ENCODE measurements around the gene APOBEC3F. TPM values are rescaled to one million over a fixed set of nuclear protein-coding genes. Genes with fewer than 3 reads are reported as not detected.

The APOBEC3F gene
- total and polyA plus RNA-seq, 2 donors (not counting 1 experiment from before 2014, with no cell fraction given), result 23.3 to 76.8 TPM

DNA sequence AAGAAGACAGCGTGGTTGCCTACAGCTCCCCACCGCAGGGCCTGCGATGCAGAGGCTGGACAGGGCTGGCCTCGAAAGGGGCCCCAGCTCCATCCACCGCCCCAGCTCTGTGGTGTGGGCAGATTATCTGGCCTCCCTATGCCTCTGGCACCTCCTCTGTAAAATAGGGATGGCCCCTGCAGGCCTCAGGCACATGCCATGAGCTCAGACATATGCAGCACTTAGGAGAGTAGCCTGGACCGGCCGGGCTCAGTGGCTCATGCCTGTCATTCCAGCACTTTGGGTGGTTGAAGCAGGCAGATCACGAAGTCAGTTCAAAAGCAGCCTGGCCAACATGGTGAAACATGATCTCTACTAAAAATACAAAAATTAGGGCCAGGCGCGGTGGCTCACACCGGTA, 12.4 kb upstream of the APOBEC3F start:
- Histone ChIP-seq H3K27ac (ENCODE audit: low read length in 2 of 2) (no peak overlapping the region), H3K27me3 (replicated peaks in 1 of 4; ENCODE audit: control extremely low read depth in 1 of 4, control insufficient read depth in 3 of 4, insufficient read depth in 4 of 4, low read length in 3 of 4) (no peaks in the 10 kb centered on the region), H3K9me3 (ENCODE audit: control extremely low read depth in 1 of 3, control insufficient read depth in 2 of 3, insufficient read depth in 1 of 3, low read length in 2 of 3) (no peaks in the 10 kb centered on the region), H3K36me3 (replicated peaks in 1 of 2; ENCODE audit: control extremely low read depth in 1 of 2, control insufficient read depth in 1 of 2, extremely low read depth in 1 of 2, insufficient read depth in 2 of 2, low read length in 1 of 2) (peaks cover 0 to 26% of the 10 kb centered on the region in 2 experiments), H2AFZ (ENCODE audit: insufficient read depth, low read depth, low read length, poor library complexity, severe bottlenecking) (no peak overlapping the region), H3K79me2 (ENCODE audit: control insufficient read depth, insufficient read depth, low read length) (peaks cover 22% of the 10 kb centered on the region), H3K4me3 (ENCODE audit: control extremely low read depth in 1 of 5, extremely low read depth in 1 of 5, insufficient read depth in 1 of 5, low read depth in 2 of 5, low read length in 4 of 5) (no peak overlapping the region), H4K20me1 (ENCODE audit: control insufficient read depth, insufficient read depth, low read length, poor library complexity, severe bottlenecking) (peaks cover 16% of the 10 kb centered on the region), H3K4me2 (replicated peaks; ENCODE audit: low read depth, low read length, poor library complexity, severe bottlenecking) (no peak overlapping the region), H3K9ac (ENCODE audit: low read length) (no peak overlapping the region), H3K4me1 (ENCODE audit: control insufficient read depth in 2 of 2, insufficient read depth in 2 of 2, low read length in 2 of 2) (peaks cover 0 to 10% of the 10 kb centered on the region in 2 donors)
- no peak for DNase-seq
- Mint-ChIP-seq H3K27me3 (no peaks in the 10 kb centered on the region), H3K9me3 (ENCODE audit: insufficient read depth) (no peaks in the 10 kb centered on the region), H3K27ac (no peak overlapping the region), H3K4me1 (peaks cover 26% of the 10 kb centered on the region), H3K4me3 (no peak overlapping the region)
- ChIA-PET POLR2A (interaction anchor here (1.2 kb wide), 1 partner anchor 14 kb away, joined by 4 read pairs; the partner anchor contains the start of gene APOBEC3C), CTCF (interaction anchor here (2.1 kb wide), 1 partner anchor 25 kb away, joined by 5 read pairs; no protein-coding TSS in a partner anchor)
- TF ChIP-seq, protein P1, sequence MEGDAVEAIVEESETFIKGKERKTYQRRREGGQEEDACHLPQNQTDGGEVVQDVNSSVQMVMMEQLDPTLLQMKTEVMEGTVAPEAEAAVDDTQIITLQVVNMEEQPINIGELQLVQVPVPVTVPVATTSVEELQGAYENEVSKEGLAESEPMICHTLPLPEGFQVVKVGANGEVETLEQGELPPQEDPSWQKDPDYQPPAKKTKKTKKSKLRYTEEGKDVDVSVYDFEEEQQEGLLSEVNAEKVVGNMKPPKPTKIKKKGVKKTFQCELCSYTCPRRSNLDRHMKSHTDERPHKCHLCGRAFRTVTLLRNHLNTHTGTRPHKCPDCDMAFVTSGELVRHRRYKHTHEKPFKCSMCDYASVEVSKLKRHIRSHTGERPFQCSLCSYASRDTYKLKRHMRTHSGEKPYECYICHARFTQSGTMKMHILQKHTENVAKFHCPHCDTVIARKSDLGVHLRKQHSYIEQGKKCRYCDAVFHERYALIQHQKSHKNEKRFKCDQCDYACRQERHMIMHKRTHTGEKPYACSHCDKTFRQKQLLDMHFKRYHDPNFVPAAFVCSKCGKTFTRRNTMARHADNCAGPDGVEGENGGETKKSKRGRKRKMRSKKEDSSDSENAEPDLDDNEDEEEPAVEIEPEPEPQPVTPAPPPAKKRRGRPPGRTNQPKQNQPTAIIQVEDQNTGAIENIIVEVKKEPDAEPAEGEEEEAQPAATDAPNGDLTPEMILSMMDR (IDR thresholded peaks at IDR 0.05), result no peak
- TF ChIP-seq EZH2 (IDR thresholded peaks at IDR 0.05; ENCODE audit: borderline replicate concordance, insufficient read depth, low read depth, low read length, poor library complexity, severe bottlenecking), result no peak
- 100% methylated on average over 11 of the region's 11 CpGs for WGBS (ENCODE audit: insufficient coverage)
- no peak for ATAC-seq (ENCODE audit: low read depth)
- intact Hi-C loops (cut with micrococcal nuclease), result no loop called here

DNA sequence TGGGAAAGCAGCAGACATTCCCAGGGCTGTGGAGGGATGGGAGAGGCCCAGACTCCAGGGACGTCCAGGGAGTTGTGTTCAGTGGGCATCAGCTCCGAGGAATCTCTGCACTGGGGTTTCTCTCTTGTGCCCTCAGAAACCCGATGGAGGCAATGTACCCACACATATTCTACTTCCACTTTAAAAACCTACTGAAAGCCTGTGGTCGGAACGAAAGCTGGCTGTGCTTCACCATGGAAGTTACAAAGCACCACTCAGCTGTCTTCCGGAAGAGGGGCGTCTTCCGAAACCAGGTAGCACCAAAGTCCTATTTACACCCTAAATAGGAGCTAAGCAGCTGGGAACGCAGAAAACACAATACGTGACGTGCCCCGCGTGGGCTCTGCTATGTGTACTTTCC, 11.4 kb upstream of the APOBEC3F start:
- WGBS (ENCODE audit: insufficient coverage), result 94% methylated on average over 7 of the region's 13 CpGs
- ChIA-PET POLR2A (interaction anchor here (0.6 to 1.2 kb wide), 2 partner anchors 15 to 27 kb away, joined by 4 to 6 read pairs; partner anchors contain the start of gene APOBEC3C), CTCF (interaction anchor here (0.7 to 2.1 kb wide), 2 partner anchors 19 to 26 kb away, joined by 3 to 5 read pairs; no protein-coding TSS in a partner anchor)
- Histone ChIP-seq H3K27me3 (replicated peaks in 1 of 4; ENCODE audit: control extremely low read depth in 1 of 4, control insufficient read depth in 3 of 4, insufficient read depth in 4 of 4, low read length in 3 of 4) (no peaks in the 10 kb centered on the region), H3K4me1 (ENCODE audit: control insufficient read depth in 2 of 2, insufficient read depth in 2 of 2, low read length in 2 of 2) (peaks cover 0 to 4% of the 10 kb centered on the region in 2 donors), H3K9me3 (ENCODE audit: control extremely low read depth in 1 of 3, control insufficient read depth in 2 of 3, insufficient read depth in 1 of 3, low read length in 2 of 3) (no peaks in the 10 kb centered on the region), H3K36me3 (replicated peaks in 1 of 2; ENCODE audit: control extremely low read depth in 1 of 2, control insufficient read depth in 1 of 2, extremely low read depth in 1 of 2, insufficient read depth in 2 of 2, low read length in 1 of 2) (peaks cover 0 to 19% of the 10 kb centered on the region in 2 experiments), H3K4me2 (replicated peaks; ENCODE audit: low read depth, low read length, poor library complexity, severe bottlenecking) (no peak overlapping the region), H3K79me2 (ENCODE audit: control insufficient read depth, insufficient read depth, low read length) (peaks cover 12% of the 10 kb centered on the region), H3K9ac (ENCODE audit: low read length) (no peak overlapping the region), H3K4me3 (ENCODE audit: control extremely low read depth in 1 of 5, extremely low read depth in 1 of 5, insufficient read depth in 1 of 5, low read depth in 2 of 5, low read length in 4 of 5) (no peak overlapping the region), H3K27ac (ENCODE audit: low read length in 2 of 2) (no peak overlapping the region), H4K20me1 (ENCODE audit: control insufficient read depth, insufficient read depth, low read length, poor library complexity, severe bottlenecking) (peaks cover 10% of the 10 kb centered on the region), H2AFZ (ENCODE audit: insufficient read depth, low read depth, low read length, poor library complexity, severe bottlenecking) (no peak overlapping the region)
- Mint-ChIP-seq H3K27me3 (no peaks in the 10 kb centered on the region), H3K4me3 (no peak overlapping the region), H3K27ac (no peak overlapping the region), H3K4me1 (peaks cover 20% of the 10 kb centered on the region), H3K9me3 (ENCODE audit: insufficient read depth) (no peaks in the 10 kb centered on the region)
- no peak for DNase-seq
- intact Hi-C loops (cut with micrococcal nuclease), result no loop called here
- ATAC-seq (ENCODE audit: low read depth), result no peak
- TF ChIP-seq, protein P1 (IDR thresholded peaks at IDR 0.05), result no peak
- TF ChIP-seq EZH2 (IDR thresholded peaks at IDR 0.05; ENCODE audit: borderline replicate concordance, insufficient read depth, low read depth, low read length, poor library complexity, severe bottlenecking), result no peak
